Pancreas (tissue), 10 donors: ENCODE data around the gene HDHD5. TPM values are rescaled to one million over a fixed set of nuclear protein-coding genes. Genes with fewer than 3 reads are reported as not detected.

Experiments
- ATAC-seq, 4 donors: fragments of 200-7000 bp; cut with Tn5 transposase; one replicate each; pipeline versions ENCODE4 v1.8.0 to v1.9.1; 2020; ENCODE audit warnings: mild to moderate bottlenecking in 4 of 4, moderate library complexity in 4 of 4
- DNase-seq, 6 donors: peaks; one replicate each; pipeline ENCODE4 v3.0.0-alpha.2; 2020
- FAIRE-seq: peaks from 2 replicates; lab custom pipeline; 2012; peaks lifted over from hg19 to GRCh38; lab: Jason Lieb, UNC
- H3K27ac ChIP-seq, 4 donors: fragments of 200-600 bp; sonication (generic); 1 replicate in 3 of 4; 2 replicates in 1 of 4; pipeline versions ENCODE4 v1.5.0 to v1.8.0; 2020
- H3K27me3 ChIP-seq, 4 donors: fragments of 200-600 bp; one replicate each; pipeline ENCODE4 v1.8.0; 2021
- H3K36me3 ChIP-seq, 3 donors: fragments of 200-600 bp; sonication (generic) in 1 of 3; one replicate each; pipeline versions ENCODE4 v1.5.0 to v1.8.0; 2020 to 2021
- H3K4me1 ChIP-seq, 3 donors: fragments of 200-600 bp; one replicate each; pipeline ENCODE4 v1.8.0; 2021
- H3K4me3 ChIP-seq, 4 donors: fragments of 200-600 bp; sonication (generic) in 2 of 4; one replicate each; pipeline versions ENCODE4 v1.5.0 to v1.8.0; 2020 to 2021
- H3K9me3 ChIP-seq, 4 donors: fragments of 200-600 bp; one replicate each; pipeline ENCODE4 v1.8.0; 2021
- WGBS, 2 donors: extraction: QIAGEN DNeasy Blood & Tissue Kit; methylation state at CpG; one replicate each; pipeline ENCODE4 v1.1.7; 2013; 5-methylcytosine and 5-hydroxymethylcytosine counted together
- intact Hi-C, 3 donors: fragments of 100-400 bp; cut with DNase I; formaldehyde crosslinking; loops; one replicate each; pipeline versions ENCODE4 v1.11.1 to v1.14.2; 2022
- polyA plus RNA-seq, 2 donors: library from polyadenylated mRNA; stranded (reverse); fragments of 200-250 nt; gene quantifications; one replicate each; pipeline ENCODE4 v1.2.3, GENCODE V29; 2013
- total RNA-seq, 6 donors: library from RNA; stranded (reverse); fragmentation: NEBNext Ultra II Directional in 4 of 6; extraction: Animal tissue kit (Norgen Biotek cat#: 25700) in 4 of 6; gene quantifications; one replicate each; pipeline versions ENCODE4 v1.2.1 to v1.2.4, GENCODE V29; 2021 to 2023
- TF ChIP-seq, protein P1 (sequence below), 4 donors: fragments of 200-600 bp; sonication (generic) in 3 of 4; IDR thresholded peaks; one replicate each; pipeline versions ENCODE4 v1.5.0 to v1.8.0; 2021; ENCODE audit warnings: antibody characterized with exemption in 4 of 4
- donor health status: healthy with polysubstance abuse.
- donor health status: DM: no; HTN: no; CAD: no; lungs with moderate emphysema.
- donor health status: DM: no; HTN: no; CAD: no.
- donor health status: control.
- donor health status: control.
- donor health status: Bipolar disorder and iron deficiency.
- donor health status: DM: yes; HTN: yes; CAD: no.
- donor health status: DM: no; HTN: no; CAD: no.
- donor health status: DM: no; HTN: no; CAD: no.
- donor health status: DM: yes; HTN: yes; CAD: no.

HDHD5 gene
- total and polyA plus RNA-seq, 8 donors: 10.5 to 43.6 (median 17.0) TPM

DNA sequence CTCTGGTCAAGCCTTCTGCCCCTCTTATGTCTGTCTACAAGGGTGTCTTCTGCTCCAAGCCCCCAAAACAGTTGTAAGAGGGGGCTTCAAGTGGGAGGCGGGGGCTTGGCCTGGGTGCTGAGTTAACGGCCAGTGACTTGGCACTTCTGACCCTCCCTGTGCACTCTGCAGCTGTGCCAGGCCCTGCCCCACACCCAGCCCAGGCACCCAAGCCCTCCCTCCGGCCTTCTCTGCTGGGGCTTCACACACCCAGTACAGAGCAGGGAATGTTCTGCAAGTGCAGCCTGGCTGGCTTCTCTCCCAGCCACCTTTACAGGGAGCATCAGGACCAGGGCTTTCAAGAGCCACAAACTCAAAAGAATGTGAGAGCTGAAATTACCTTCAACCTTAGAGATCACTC lies 41.7 kb downstream of the HDHD5 start:
- Histone ChIP-seq H3K27ac (no peak overlapping the region), H3K27me3 (peaks cover 0 to 4% (median 0%) of the 10 kb centered on the region in 4 donors), H3K36me3 (no peaks in the 10 kb centered on the region), H3K9me3 (no peaks in the 10 kb centered on the region), H3K4me3 (no peak overlapping the region), H3K4me1 (no peaks in the 10 kb centered on the region)
- TF ChIP-seq, protein P1, sequence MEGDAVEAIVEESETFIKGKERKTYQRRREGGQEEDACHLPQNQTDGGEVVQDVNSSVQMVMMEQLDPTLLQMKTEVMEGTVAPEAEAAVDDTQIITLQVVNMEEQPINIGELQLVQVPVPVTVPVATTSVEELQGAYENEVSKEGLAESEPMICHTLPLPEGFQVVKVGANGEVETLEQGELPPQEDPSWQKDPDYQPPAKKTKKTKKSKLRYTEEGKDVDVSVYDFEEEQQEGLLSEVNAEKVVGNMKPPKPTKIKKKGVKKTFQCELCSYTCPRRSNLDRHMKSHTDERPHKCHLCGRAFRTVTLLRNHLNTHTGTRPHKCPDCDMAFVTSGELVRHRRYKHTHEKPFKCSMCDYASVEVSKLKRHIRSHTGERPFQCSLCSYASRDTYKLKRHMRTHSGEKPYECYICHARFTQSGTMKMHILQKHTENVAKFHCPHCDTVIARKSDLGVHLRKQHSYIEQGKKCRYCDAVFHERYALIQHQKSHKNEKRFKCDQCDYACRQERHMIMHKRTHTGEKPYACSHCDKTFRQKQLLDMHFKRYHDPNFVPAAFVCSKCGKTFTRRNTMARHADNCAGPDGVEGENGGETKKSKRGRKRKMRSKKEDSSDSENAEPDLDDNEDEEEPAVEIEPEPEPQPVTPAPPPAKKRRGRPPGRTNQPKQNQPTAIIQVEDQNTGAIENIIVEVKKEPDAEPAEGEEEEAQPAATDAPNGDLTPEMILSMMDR (IDR thresholded peaks at IDR 0.05): no peak
- DNase-seq (no peak), ATAC-seq (no peak), FAIRE-seq (no peak)
- intact Hi-C loops: no loop called here
- 51 to 64% methylated on average over 3 of the region's 3 CpGs for WGBS, 2 donors

DNA sequence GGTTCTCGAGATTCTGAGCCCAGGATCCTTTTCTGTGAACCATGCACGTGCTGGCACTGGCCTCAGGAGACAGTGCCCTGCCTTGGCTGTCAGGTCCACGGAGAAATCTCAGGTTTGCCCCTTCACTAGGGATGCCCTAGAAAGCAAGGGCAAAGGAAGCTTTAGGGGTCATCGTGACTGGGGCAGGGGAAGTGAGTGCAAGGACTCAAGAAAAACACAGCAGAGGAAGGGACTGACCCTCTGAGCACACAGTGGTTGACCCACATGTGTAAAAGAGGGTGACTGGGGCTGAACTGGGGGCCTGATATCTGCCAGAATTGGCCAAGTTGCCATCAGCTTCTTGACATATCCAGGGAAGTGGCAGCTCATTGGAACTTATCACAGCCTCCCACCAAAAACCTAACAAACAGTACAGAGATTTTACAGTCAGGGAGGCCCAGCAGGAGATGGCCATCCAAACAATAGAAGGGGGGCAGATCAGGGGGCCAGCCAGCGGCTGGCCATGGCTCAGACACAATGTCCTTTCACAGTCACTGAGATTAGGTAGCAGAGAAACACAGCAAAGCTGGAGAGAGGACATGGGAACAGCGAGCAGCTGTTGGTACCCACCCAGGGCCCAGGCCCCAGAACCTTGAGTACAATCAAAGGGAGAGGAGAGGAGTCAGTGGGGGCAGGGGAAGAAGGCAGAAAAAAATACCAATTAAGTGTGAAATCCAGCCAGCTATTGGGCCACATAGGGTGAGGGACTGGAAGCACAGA lies 42.3 kb downstream of the HDHD5 start:
- H3K4me1 ChIP-seq: no peaks in the 10 kb centered on the region
- ATAC-seq (no peak), FAIRE-seq (no peak), DNase-seq (no peak)
- no peak overlapping the region for H3K4me3 ChIP-seq
- TF ChIP-seq, protein P1 (IDR thresholded peaks at IDR 0.05): no peak
- 36 to 52% methylated on average over 6 of the region's 6 CpGs for WGBS, 2 donors
- H3K27me3 ChIP-seq: peaks cover 0 to 2% (median 0%) of the 10 kb centered on the region in 4 donors
- intact Hi-C loops: no loop called here
- H3K27ac ChIP-seq: no peak overlapping the region
- no peaks in the 10 kb centered on the region for H3K9me3 ChIP-seq
- no peaks in the 10 kb centered on the region for H3K36me3 ChIP-seq

- ATAC-seq (no peak), DNase-seq (no peak), FAIRE-seq (no peak)
- H3K4me1 ChIP-seq: no peaks in the 10 kb centered on the region
- TF ChIP-seq, protein P1 (IDR thresholded peaks at IDR 0.05): no peak
- 62 to 71% methylated on average over 5 of the region's 5 CpGs for WGBS, 2 donors
- no peaks in the 10 kb centered on the region for H3K27me3 ChIP-seq
- H3K27ac ChIP-seq: no peak overlapping the region
- intact Hi-C loops: no loop called here
- H3K9me3 ChIP-seq: no peaks in the 10 kb centered on the region
- no peaks in the 10 kb centered on the region for H3K36me3 ChIP-seq
- H3K4me3 ChIP-seq: no peak overlapping the region
Observed at GRCh38 chr22:17115945-17116565, 43.0 kb downstream of the HDHD5 start.

DNA sequence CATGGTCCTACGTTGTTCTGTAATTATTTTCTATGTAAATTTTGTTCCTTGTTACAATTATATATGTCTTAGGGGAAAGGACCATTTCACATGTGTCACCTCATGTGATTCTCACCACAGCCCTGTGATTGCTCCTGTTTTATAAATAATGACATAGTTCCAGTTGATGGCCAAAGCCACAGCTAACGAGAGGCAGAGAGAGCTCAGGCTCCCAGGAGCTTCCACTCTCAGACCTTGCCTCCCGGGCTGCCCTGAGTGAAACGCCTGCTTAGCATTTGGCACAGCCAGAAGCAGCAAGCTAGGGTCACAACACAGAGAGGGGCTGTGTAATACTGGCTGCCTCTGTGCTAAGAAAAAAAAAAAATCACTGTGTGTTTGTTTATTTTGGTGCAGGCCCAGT lies 43.8 kb downstream of the HDHD5 start:
- no peaks in the 10 kb centered on the region for H3K36me3 ChIP-seq
- TF ChIP-seq, protein P1 (IDR thresholded peaks at IDR 0.05): no peak
- H3K4me1 ChIP-seq: no peaks in the 10 kb centered on the region
- intact Hi-C loops: no loop called here
- FAIRE-seq: no peak
- H3K9me3 ChIP-seq: no peaks in the 10 kb centered on the region
- no peaks in the 10 kb centered on the region for H3K27me3 ChIP-seq
- H3K27ac ChIP-seq: no peak overlapping the region
- H3K4me3 ChIP-seq: no peak overlapping the region
- WGBS, 2 donors: 64 to 75% methylated on average over 4 of the region's 4 CpGs
- ATAC-seq: no peak
- DNase-seq: no peak

GRCh38 chr22:17114898-17115235 lies 44.2 kb downstream of the HDHD5 start:
- H3K9me3 ChIP-seq: no peaks in the 10 kb centered on the region
- no peaks in the 10 kb centered on the region for H3K27me3 ChIP-seq
- no peak overlapping the region for H3K4me3 ChIP-seq
- FAIRE-seq (no peak), DNase-seq (no peak), ATAC-seq (no peak)
- H3K36me3 ChIP-seq: no peaks in the 10 kb centered on the region
- intact Hi-C loops: no loop called here
- TF ChIP-seq, protein P1 (IDR thresholded peaks at IDR 0.05): no peak
- WGBS, 2 donors: 87 to 88% methylated on average over 9 of the region's 9 CpGs
- no peaks in the 10 kb centered on the region for H3K4me1 ChIP-seq
- no peak overlapping the region for H3K27ac ChIP-seq
